Neural progenitor cell (in vitro differentiated cells): Measurements from ENCODE around the gene ZYX. TPM values are rescaled to one million over a fixed set of nuclear protein-coding genes. Genes with fewer than 3 reads are reported as not detected.
"Not testable (repeated sequence)": the region's sequence is repeated elsewhere in the genome, so short reads cannot be mapped to it uniquely, and the experiment has no call there.

Experiments
- DNase-seq: peaks from one replicate; pipeline ENCODE4 v3.0.0-alpha.2; 2016; ENCODE audit warnings: low spot score
- H2AFZ ChIP-seq: fragments of 200-600 bp; sonication (generic); replicated peaks from 2 replicates; pipeline ENCODE4 v1.6.1; 2016; ENCODE audit warnings: antibody characterized with exemption
- H3F3A ChIP-seq: fragments of 200-600 bp; sonication (generic); 2 replicates; pipeline ENCODE4 v1.6.1; 2016; ENCODE audit warnings: antibody characterized with exemption, low read depth
- H3K27ac ChIP-seq: fragments of 200-600 bp; sonication (generic); 2 replicates; pipeline ENCODE4 v1.5.1; 2016; ENCODE audit warnings: mild to moderate bottlenecking
- H3K27me3 ChIP-seq: fragments of 200-600 bp; sonication (generic); 2 replicates; pipeline ENCODE4 v1.6.1; 2016; ENCODE audit warnings: mild to moderate bottlenecking, moderate library complexity
- H3K36me3 ChIP-seq: fragments of 200-600 bp; sonication (generic); 2 replicates; pipeline ENCODE4 v1.5.1; 2016
- H3K4me1 ChIP-seq: fragments of 200-600 bp; sonication (generic); 2 replicates; pipeline ENCODE4 v1.6.1; 2016; ENCODE audit warnings: mixed run types
- H3K4me2 ChIP-seq: fragments of 200-600 bp; sonication (generic); 2 replicates; pipeline ENCODE4 v1.6.1; 2016
- H3K4me3 ChIP-seq: fragments of 200-600 bp; sonication (generic); 2 replicates; pipeline ENCODE4 v1.5.1; 2016
- H3K79me2 ChIP-seq: fragments of 200-600 bp; sonication (generic); 2 replicates; pipeline ENCODE4 v1.6.1; 2016; ENCODE audit warnings: low read depth
- H3K9ac ChIP-seq: fragments of 200-600 bp; sonication (generic); 2 replicates; pipeline ENCODE4 v1.6.1; 2016
- H3K9me3 ChIP-seq: fragments of 200-600 bp; sonication (generic); 2 replicates; pipeline ENCODE4 v1.5.1; 2016; ENCODE audit warnings: low read depth
- H4K20me1 ChIP-seq: fragments of 200-600 bp; sonication (generic); 2 replicates; pipeline ENCODE4 v1.6.1; 2016; ENCODE audit warnings: low read depth
- H3K27ac Mint-ChIP-seq: 3 replicates; pipeline ENCODE4 v1.8.0; 2021; ENCODE audit warnings: mixed read lengths
- H3K27me3 Mint-ChIP-seq: 2 replicates; pipeline ENCODE4 v1.8.0; 2022; ENCODE audit warnings: low read depth, mild to moderate bottlenecking, inconsistent platforms, moderate library complexity, mixed read lengths; ENCODE audit not compliant: insufficient read depth
- H3K36me3 Mint-ChIP-seq: 3 replicates; pipeline ENCODE4 v1.8.0; 2021; ENCODE audit warnings: mixed read lengths
- H3K4me1 Mint-ChIP-seq: 3 replicates; pipeline ENCODE4 v1.8.0; 2021; ENCODE audit warnings: mixed read lengths
- H3K4me3 Mint-ChIP-seq: 3 replicates; pipeline ENCODE4 v1.8.0; 2021; ENCODE audit warnings: mild to moderate bottlenecking, moderate library complexity, mixed read lengths
- H3K9me3 Mint-ChIP-seq: 3 replicates; pipeline ENCODE4 v1.8.0; 2020; ENCODE audit warnings: mixed read lengths
- CTCF ChIP-seq: fragments of 200-600 bp; sonication (generic); IDR thresholded peaks from 2 replicates; pipeline ENCODE4 v1.5.1; 2017; ENCODE audit warnings: antibody characterized with exemption, mild to moderate bottlenecking
- EZH2 ChIP-seq: fragments of 200-600 bp; sonication (generic); IDR thresholded peaks from 2 replicates; pipeline ENCODE4 v1.6.1; 2017; ENCODE audit warnings: antibody characterized with exemption, mild to moderate bottlenecking, moderate library complexity
- EZH2phosphoT487 ChIP-seq: fragments of 200-600 bp; sonication (generic); IDR thresholded peaks from 2 replicates; pipeline ENCODE4 v1.6.1; 2017; ENCODE audit warnings: antibody characterized with exemption
- total RNA-seq: library from RNA; depleted of rRNA; stranded (reverse); fragments of >200 nt; gene quantifications from 2 replicates; pipeline ENCODE4 v1.2.3, GENCODE V29; 2015; ENCODE audit warnings: low replicate concordance

ZYX gene
- total RNA-seq, 1 donor from 2014 or later, result 5.2 TPM

GRCh38 chr7:143419880-143420279, 38.7 kb downstream of the ZYX start:
- Histone ChIP-seq H3K27ac (no peak overlapping the region), H3K4me3 (no peak overlapping the region)
- H3K27me3 Mint-ChIP-seq, result peaks cover 8% of the 10 kb centered on the region

GRCh38 chr7:143420624-143421023, 39.5 kb downstream of the ZYX start:
- H3K9me3 ChIP-seq, H3K27me3 Mint-ChIP-seq, H4K20me1 ChIP-seq, H3K79me2 ChIP-seq, H3K4me2 ChIP-seq, H2AFZ ChIP-seq, H3K4me1 Mint-ChIP-seq, DNase-seq, H3K4me3 Mint-ChIP-seq, H3K27me3 ChIP-seq, H3K27ac Mint-ChIP-seq, H3K9ac ChIP-seq, H3F3A ChIP-seq, H3K27ac ChIP-seq, H3K36me3 ChIP-seq, H3K36me3 Mint-ChIP-seq, H3K4me3 ChIP-seq, H3K4me1 ChIP-seq: not testable (repeated sequence)
- H3K9me3 Mint-ChIP-seq, result peaks cover 11% of the 10 kb centered on the region

More at GRCh38 chr7:143419880-143420279, 38.7 kb downstream of the ZYX start:
- DNase-seq, result no peak
- Histone ChIP-seq H3K4me1 (no peaks in the 10 kb centered on the region), H3K9ac (no peak overlapping the region), H3K36me3 (no peaks in the 10 kb centered on the region), H3K4me2 (no peak overlapping the region), H4K20me1 (no peaks in the 10 kb centered on the region), H3K9me3 (no peaks in the 10 kb centered on the region), H3F3A (no peaks in the 10 kb centered on the region), H3K79me2 (no peaks in the 10 kb centered on the region), H3K27me3 (no peaks in the 10 kb centered on the region), H2AFZ (no peak overlapping the region)
- H3K4me1 Mint-ChIP-seq, result no peaks in the 10 kb centered on the region
- no peak overlapping the region for H3K27ac Mint-ChIP-seq
- no peak overlapping the region for H3K4me3 Mint-ChIP-seq
- peaks cover 2% of the 10 kb centered on the region for H3K36me3 Mint-ChIP-seq
- H3K9me3 Mint-ChIP-seq, result peaks cover 11% of the 10 kb centered on the region
- TF ChIP-seq CTCF, result no peak
- TF ChIP-seq EZH2, result no peak
- TF ChIP-seq EZH2phosphoT487, result no peak

- Histone ChIP-seq H2AFZ (no peak overlapping the region), H3K9ac (no peak overlapping the region), H3K4me3 (no peak overlapping the region), H3K36me3 (no peaks in the 10 kb centered on the region), H3K4me1 (no peaks in the 10 kb centered on the region), H3K27me3 (no peaks in the 10 kb centered on the region), H3K79me2 (no peaks in the 10 kb centered on the region), H4K20me1 (no peaks in the 10 kb centered on the region), H3K4me2 (no peak overlapping the region), H3K27ac (no peak overlapping the region), H3F3A (no peaks in the 10 kb centered on the region), H3K9me3 (no peaks in the 10 kb centered on the region)
- Mint-ChIP-seq H3K4me3 (no peak overlapping the region), H3K4me1 (no peaks in the 10 kb centered on the region), H3K36me3 (peaks cover 2% of the 10 kb centered on the region), H3K27me3 (peaks cover 8% of the 10 kb centered on the region), H3K9me3 (peaks cover 13% of the 10 kb centered on the region), H3K27ac (no peak overlapping the region)
- TF ChIP-seq EZH2phosphoT487 (no peak), EZH2 (no peak), CTCF (no peak)
- DNase-seq, result no peak
Observed at GRCh38 chr7:143422033-143422432, 40.9 kb downstream of the ZYX start.

DNA sequence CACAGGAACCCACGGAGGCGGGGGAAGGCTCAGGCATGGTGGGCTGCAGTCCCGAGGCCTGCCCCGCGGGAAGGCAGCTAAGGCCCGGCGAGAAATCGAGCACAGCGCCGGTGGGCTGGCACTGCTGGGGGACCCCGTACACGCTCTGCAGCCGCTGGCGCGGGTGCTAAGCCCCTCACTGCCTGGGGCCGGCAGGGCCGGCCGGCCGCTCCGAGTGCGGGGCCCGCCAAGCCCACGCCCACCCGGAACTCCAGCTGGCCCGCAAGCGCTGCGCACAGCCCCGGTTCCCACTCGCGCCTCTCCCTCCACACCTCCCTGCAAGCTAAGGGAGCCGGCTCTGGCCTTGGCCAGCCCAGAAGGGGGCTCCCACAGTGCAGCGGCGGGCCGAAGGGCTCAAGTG, 43.3 kb downstream of the ZYX start:
- H4K20me1 ChIP-seq, DNase-seq, H3K4me1 ChIP-seq, H3K36me3 Mint-ChIP-seq, H3K4me3 Mint-ChIP-seq, H2AFZ ChIP-seq, H3K4me2 ChIP-seq, H3K4me1 Mint-ChIP-seq, H3K9me3 ChIP-seq, H3K27me3 Mint-ChIP-seq, H3F3A ChIP-seq, H3K27me3 ChIP-seq, H3K27ac ChIP-seq, H3K27ac Mint-ChIP-seq, H3K9ac ChIP-seq, H3K4me3 ChIP-seq, H3K36me3 ChIP-seq, H3K79me2 ChIP-seq: not testable (repeated sequence)
- H3K9me3 Mint-ChIP-seq, result peaks cover 13% of the 10 kb centered on the region
